Urinary bladder (tissue), 4 donors: ENCODE data around the gene DNAAF8. TPM values are rescaled to one million over a fixed set of nuclear protein-coding genes. Genes with fewer than 3 reads are reported as not detected.
A peak's percentile ranks its signal among the peaks of the same experiment; 100 is the strongest.
"Not testable (repeated sequence)": the region's sequence is repeated elsewhere in the genome, so short reads cannot be mapped to it uniquely, and the experiment has no call there.

ENCODE experiments used
- DNase-seq: peaks from one replicate; pipeline ENCODE4 v3.0.0-alpha.2; 2015; ENCODE audit errors: extremely low spot score
- H3K27ac ChIP-seq: one replicate; pipeline ENCODE4 v1.5.1; 2013; ENCODE audit warnings: low read depth, mild to moderate bottlenecking, moderate library complexity
- H3K36me3 ChIP-seq: one replicate; pipeline ENCODE4 v1.6.1; 2013; ENCODE audit warnings: mild to moderate bottlenecking, moderate library complexity; ENCODE audit not compliant: insufficient read depth
- H3K4me1 ChIP-seq: one replicate; pipeline ENCODE4 v1.6.1; 2013; ENCODE audit warnings: mild to moderate bottlenecking, moderate library complexity; ENCODE audit not compliant: insufficient read depth
- H3K4me3 ChIP-seq: one replicate; pipeline ENCODE4 v1.5.1; 2013; ENCODE audit warnings: low read depth, low read length
- WGBS: extraction: QIAGEN DNeasy Blood & Tissue Kit; methylation state at CpG from one replicate; pipeline ENCODE4 v1.1.7; 2013; 5-methylcytosine and 5-hydroxymethylcytosine counted together
- polyA plus RNA-seq: library from polyadenylated mRNA; stranded (reverse); fragments of 200-250 nt; gene quantifications from one replicate; pipeline ENCODE4 v1.2.3, GENCODE V29; 2013
- total RNA-seq: library from RNA; depleted of rRNA; stranded (reverse); fragments of >200 nt; gene quantifications from one replicate; pipeline ENCODE4 v1.2.3, GENCODE V29; 2014
- donor health status: healthy with polysubstance abuse.
- donor health status: healthy.

DNAAF8 gene
- total and polyA plus RNA-seq, 2 donors = 1.3 TPM

DNA sequence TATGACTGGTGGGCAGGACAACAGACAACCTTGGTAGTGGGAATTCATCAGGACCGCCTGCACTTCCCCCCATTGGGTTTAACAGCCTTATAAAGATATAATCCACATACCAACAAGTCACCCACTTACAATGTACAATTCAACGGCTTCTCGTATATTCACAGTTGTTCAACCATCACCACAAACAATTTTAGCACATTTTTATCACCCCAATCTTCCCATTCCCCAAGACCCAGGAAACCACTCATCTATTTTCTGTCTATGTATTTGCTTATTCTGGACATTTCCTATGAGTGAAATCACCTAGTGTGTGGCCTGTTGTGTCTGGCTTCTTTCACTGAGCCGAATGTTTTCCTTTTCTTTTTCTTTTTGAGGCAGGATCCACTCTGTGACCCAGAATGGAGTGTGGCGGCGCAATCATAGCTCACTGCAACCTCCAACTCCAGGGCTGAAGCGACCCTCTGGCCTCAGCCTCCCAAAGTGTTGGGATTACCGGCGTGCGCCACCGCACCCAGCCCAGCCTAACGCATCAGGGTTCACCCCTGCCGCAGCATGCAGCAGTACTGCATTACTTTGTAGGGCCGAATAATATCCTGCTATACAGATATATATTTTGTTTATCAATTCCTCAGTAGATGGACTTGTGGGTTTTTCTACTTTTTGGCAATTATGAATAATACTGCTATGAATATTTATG lies 11.1 kb upstream of the DNAAF8 start:
- WGBS = 94% methylated on average over 14 of the region's 14 CpGs
- Histone ChIP-seq H3K4me3 (no peak overlapping the region), H3K36me3 (no peaks in the 10 kb centered on the region), H3K27ac (no peak overlapping the region), H3K4me1 (no peaks in the 10 kb centered on the region)
- no peak for DNase-seq

DNA sequence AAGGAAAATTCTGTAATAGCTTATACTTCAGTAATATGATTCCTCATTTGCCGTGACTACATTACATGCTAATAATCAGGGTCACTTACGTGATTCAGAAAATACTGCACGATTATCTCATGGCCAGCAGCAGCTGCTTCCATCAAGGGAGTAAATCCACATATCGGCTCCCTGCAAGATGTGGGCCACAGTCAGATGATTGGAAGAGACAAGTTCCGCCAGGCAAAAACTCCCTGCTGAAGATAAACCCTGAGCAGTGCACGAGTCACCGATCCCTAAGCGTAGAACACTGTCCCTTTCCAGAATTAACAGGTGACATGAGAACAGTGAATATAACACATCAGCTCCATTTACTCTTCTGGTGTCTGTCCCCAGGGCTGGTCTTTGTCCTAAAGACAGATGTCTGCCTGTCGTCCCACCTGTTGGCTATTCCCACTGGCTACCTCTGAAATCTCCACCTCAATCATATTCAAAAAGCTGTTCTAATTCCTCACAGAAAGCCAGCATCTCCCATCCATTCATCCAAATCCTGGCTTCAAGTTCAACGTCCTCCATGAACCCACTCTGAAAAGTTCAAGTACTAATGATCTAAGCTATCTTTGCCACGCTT lies 9.6 kb upstream of the DNAAF8 start:
- H3K27ac ChIP-seq = no peak overlapping the region
- 91% methylated on average over 11 of the region's 11 CpGs for WGBS
- H3K4me1 ChIP-seq = no peaks in the 10 kb centered on the region
- DNase-seq = no peak
- H3K36me3 ChIP-seq = no peaks in the 10 kb centered on the region
- no peak overlapping the region for H3K4me3 ChIP-seq

DNA sequence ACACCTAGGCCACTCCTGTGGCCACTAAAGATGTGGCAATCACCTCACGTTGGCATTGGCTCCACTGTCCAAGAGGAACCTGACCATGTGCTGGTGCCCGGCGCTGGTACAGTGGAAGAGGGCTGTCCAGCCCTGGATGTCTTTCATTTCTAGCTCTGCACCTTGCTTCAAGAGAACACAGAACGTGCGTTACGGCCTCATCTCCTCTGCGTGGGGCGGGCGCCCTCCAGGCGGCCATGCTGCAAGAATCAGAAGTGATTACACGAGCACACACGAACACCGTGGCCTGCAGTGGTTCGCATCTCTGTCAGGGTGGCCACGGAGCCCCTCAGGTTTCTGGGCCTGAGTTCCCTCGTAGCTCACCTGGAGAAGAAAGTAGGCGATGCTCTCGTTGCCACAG lies 7.7 kb upstream of the DNAAF8 start:
- no peak overlapping the region for H3K27ac ChIP-seq

DNA sequence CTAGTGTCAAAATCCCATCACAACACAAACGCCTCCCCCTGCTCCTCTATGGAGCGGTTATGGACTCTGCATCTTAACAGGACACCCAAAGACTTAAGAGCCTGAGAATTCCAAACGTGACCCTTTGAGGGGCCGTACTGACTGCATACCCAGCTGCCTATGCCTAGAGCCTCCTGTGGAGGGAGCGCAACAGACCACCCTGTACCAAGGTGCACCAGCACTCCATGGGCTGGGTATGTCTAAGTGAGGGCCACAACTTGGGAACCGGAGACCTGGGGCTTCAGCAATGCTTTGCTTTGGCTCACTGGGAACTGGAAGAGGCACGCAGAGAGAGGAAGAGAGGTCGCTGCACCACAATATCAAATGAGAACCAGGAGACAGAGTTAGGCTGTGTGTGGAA lies 5.7 kb upstream of the DNAAF8 start:
- Histone ChIP-seq H3K27ac (no peak overlapping the region), H3K36me3 (no peaks in the 10 kb centered on the region), H3K4me3 (no peak overlapping the region), H3K4me1 (no peaks in the 10 kb centered on the region)
- no peak for DNase-seq
- WGBS = 95% methylated on average over 8 of the region's 8 CpGs

More for the DNA sequence above, 7.7 kb upstream of the DNAAF8 start:
- no peak for DNase-seq
- H3K4me1 ChIP-seq = no peaks in the 10 kb centered on the region
- no peak overlapping the region for H3K4me3 ChIP-seq
- H3K36me3 ChIP-seq = no peaks in the 10 kb centered on the region
- 95% methylated on average over 18 of the region's 18 CpGs for WGBS

DNA sequence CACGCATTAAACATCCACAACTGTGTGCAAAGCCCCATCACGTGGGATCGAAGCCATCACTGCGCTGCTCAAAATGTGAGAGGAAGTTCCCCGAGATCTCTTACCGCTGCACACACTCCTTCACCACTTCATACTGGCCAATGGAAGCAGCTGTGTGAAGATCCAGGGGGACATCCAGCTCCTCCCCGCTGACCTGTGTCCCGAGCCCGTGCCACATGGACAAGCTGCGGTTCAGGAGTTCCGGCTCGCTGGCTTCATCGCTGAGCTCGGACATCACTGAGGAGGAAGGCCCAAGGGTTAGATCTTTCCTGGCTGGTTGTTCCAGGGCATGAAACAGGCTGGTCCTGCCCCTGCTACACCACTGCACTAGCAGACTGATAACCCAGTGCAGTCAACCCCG lies 4.5 kb upstream of the DNAAF8 start:
- no peak for DNase-seq
- Histone ChIP-seq H3K27ac (no peak overlapping the region), H3K4me1 (no peaks in the 10 kb centered on the region), H3K4me3 (no peak overlapping the region), H3K36me3 (no peaks in the 10 kb centered on the region)
- 93% methylated on average over 15 of the region's 15 CpGs for WGBS

DNA sequence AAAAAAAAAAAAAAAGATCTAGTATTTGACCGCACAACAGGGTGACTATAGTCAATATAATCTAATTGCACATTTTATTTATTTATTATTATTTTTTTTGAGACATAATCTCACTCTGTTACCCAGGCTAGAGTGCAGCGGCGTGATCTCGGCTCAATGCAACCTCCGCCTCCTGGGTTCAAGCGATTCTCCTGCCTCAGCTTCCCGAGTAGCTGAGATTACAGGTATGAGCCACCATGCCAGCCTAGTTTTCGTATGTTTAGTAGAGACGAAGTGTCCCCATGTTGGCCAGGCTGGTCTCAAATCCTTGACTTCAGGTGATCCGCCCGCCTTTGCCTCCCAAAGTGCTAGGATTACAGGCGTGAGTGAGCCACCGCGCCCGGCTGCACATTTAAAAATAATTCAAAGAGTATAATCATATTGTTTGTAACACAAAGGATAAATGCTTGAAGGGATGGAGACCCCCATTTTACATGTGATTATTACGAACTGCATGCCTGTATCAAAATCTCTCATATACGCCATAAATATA lies 1.1 kb upstream of the DNAAF8 start:
- H3K4me3 ChIP-seq = peak overlapping the region; percentile 98
- WGBS = 25% methylated on average over 17 of the region's 17 CpGs
- no peak for DNase-seq
- no peaks in the 10 kb centered on the region for H3K36me3 ChIP-seq
- H3K27ac ChIP-seq = no peak overlapping the region
- H3K4me1 ChIP-seq = no peaks in the 10 kb centered on the region

DNA sequence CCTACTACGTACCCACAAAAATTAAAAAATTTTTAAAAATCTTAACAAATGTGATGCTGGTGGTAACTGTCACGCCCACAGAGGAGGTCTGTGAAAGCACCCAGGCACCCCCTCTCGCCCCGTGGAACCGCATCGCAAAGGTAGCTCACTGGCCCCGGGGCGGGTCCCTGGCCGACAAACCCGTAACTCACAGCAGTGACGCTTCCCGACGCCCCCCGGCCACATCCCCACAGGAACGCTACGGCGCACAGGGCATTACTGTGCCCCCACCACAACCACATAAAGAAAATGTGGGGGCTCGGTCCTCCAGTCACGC lies 632 bp upstream of the DNAAF8 start:
- Histone ChIP-seq H3K4me1 (no peaks in the 10 kb centered on the region), H3K4me3 (peak overlapping the region; percentile 98), H3K36me3 (no peaks in the 10 kb centered on the region), H3K27ac (no peak overlapping the region)
- WGBS = under 1% methylated on average over 19 of the region's 19 CpGs
- no peak for DNase-seq

DNA sequence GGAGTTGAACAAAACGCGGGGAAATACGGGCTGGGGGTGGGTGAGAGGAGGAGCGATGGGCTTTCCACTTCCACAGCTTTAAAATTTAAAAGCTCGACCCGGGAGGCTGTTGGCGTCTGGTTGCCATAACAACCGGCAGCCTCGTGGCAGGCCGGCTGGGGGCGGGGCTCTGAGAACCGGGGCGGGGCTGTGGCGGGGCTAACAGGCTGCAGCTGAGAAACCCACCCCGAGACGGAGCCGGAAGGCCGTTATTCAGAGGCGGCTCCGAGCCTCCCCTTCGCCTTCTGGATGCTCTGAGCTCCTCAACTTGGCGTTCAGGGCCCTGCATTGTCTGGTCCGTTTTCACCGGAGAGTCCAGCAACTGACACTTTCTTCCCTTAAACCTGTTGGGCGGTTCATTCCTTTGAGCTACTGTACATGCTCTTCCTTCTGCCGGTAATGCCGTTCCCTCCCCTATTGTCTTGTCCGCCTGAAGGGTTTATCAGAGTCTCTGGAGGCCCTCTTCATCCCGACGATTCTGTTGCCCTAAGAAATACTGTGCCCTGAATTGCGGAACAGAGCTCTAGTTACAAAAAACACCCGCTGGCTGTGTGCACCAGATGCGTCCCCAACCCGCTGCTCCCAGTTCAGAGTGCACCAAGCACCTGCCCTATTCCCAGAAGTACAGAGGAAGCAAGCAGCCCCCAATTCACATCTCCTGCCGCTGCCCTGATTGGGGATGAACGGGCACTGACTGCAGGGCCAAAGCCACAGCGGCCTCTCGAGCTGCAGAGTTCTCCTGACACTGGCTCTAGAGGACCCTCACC lies 596 bp downstream of the DNAAF8 start:
- Histone ChIP-seq H3K27ac (no peak overlapping the region), H3K4me3 (peak overlapping the region; percentile 98), H3K36me3 (no peaks in the 10 kb centered on the region), H3K4me1 (no peaks in the 10 kb centered on the region)
- WGBS = 6% methylated on average over 38 of the region's 38 CpGs
- peak; percentile 70 for DNase-seq

DNA sequence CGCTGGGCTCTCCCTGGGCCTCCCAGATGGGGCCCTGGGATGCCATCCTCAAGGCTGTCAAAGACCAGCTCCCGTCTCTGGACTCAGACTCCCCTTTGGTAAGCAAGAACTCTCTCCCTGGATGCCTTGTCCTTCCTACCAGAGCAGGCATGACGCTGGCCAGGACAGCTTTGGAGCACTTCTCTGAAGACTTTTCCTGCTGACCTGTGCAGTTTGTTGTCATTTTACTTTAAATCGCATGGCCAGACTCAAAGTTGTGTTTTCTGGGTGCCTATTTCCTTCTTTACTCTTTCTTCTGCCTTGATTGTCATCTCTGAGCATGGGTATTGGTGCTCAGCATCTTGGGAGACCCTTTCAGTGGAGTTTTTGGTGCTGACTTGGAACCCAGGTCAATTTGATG lies 2.2 kb downstream of the DNAAF8 start:
- Histone ChIP-seq H3K4me1 (no peaks in the 10 kb centered on the region), H3K36me3 (no peaks in the 10 kb centered on the region), H3K27ac (no peak overlapping the region), H3K4me3 (no peak overlapping the region)
- DNase-seq = no peak
- 81% methylated on average over 4 of the region's 4 CpGs for WGBS

DNA sequence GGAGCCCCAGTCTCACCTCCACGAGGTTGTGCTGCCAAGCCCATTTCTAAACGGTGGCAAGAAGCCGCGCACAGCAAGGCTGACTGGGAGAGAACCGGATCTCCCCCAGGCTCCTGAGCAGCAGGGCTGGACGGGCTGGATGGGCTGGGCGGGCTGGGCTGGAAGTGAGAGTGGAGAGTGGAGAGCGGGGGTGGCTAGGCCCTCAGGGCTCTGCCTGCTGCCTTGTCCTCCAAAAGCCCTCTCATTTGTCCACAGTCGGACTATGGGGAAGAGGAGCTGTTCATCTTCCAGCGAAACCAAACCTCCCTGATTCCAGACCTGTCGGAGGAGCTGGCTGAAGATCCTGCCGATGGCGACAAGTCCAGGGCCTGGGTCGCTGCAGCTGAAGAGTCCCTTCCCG lies 3.2 kb downstream of the DNAAF8 start:
- no peak for DNase-seq
- WGBS = 75% methylated on average over 15 of the region's 15 CpGs
- no peaks in the 10 kb centered on the region for H3K36me3 ChIP-seq
- no peak overlapping the region for H3K4me3 ChIP-seq
- no peak overlapping the region for H3K27ac ChIP-seq
- H3K4me1 ChIP-seq = no peaks in the 10 kb centered on the region

DNA sequence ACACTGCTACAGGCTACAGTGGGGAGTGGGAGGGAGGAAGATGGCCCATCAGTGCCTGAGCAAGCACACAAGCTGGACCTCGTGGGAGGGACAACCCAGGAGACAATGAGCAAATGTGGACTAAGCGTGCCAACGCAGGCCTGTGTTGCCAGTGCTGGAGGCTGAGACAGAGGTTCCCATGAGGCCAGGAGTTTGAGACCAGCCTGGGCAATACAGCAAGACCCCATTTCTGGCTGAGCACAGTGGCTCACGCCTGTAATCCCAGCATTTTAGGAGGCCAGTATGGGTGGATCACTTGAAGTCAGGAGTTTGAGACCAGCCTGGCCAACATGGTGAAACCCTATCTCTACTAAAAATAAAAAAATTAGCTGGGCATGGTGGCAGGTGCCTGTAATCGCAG lies 4.0 kb downstream of the DNAAF8 start:
- not testable (repeated sequence) for DNase-seq, H3K36me3 ChIP-seq, H3K27ac ChIP-seq, H3K4me3 ChIP-seq, H3K4me1 ChIP-seq
- 81% methylated on average over 5 of the region's 5 CpGs for WGBS

DNA sequence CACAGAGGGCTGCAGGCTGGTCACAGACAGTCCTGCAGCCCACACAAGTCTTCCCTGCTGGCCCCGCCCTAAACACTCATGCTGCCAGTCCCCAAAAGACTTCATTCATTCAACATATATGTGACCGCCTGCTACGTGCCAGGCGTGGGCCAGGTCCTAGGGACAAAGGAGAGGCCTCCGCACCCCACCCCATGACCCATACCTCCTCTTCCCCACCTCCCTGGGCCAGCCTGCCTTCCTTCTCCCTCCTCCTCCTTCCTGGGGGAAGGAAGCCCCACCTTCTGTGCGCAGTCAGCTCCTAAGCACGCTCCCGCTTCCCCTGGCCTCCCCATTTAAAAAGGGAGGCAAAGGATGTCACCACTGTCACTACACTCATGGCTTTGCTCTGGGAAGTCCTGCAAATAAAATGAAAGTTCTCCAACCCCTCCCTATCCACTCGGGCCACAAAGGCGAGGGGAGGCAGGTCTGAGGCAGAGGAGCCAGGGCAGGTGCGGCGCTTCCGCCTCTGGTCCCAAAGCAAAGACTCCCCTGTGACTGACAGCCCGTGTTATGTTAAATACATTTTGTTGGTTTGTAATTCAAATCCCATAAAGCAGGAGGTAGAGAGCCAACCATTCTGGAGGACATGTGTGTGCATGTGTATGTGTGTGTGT lies 9.0 kb downstream of the DNAAF8 start:
- Histone ChIP-seq H3K36me3 (no peaks in the 10 kb centered on the region), H3K4me3 (no peak overlapping the region), H3K4me1 (no peaks in the 10 kb centered on the region), H3K27ac (no peak overlapping the region)
- no peak for DNase-seq
- WGBS = 46% methylated on average over 14 of the region's 14 CpGs

DNA sequence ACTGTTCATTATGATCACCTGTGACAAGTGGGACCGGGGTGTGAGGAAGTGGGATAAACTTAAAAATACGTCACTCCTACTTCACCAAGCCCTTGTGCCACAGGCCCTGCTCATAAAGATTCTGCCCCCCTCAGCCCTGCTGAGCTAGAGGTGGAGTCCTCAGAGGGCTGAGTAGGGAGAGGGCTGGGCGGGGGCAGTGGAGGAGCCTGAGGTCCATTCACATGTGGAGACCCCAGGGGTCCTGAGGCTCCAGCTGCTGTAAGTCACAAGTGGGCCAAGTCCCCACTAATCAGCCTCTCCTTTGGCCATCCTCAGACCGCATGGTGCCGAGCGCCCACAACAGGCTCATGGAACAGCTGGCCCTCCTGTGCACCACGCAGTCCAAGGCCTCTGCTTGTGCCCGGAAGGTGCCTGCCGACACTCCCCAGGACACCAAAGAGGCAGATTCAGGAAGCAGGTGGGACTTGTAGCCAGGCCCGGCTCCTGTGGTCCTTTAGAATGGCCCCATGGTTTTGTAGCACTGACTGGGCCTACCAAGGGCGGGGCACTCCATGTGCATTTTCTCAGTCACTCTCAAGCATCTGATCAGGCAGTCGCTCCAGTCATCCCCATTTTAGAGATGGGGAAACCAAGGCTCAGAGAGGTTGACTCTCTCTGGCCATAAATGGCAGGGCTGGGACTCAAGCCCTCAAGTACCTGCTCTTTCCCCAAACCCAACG lies 10.4 kb downstream of the DNAAF8 start:
- DNase-seq = no peak
- H3K27ac ChIP-seq = no peak overlapping the region
- 78% methylated on average over 13 of the region's 13 CpGs for WGBS
- H3K4me1 ChIP-seq = no peaks in the 10 kb centered on the region
- H3K36me3 ChIP-seq = no peaks in the 10 kb centered on the region
- no peak overlapping the region for H3K4me3 ChIP-seq
